Adrenal gland (tissue), 12 donors: ENCODE measurements around the gene DPH1. TPM values are rescaled to one million over a fixed set of nuclear protein-coding genes. Genes with fewer than 3 reads are reported as not detected.
A peak's percentile ranks its signal among the peaks of the same experiment; 100 is the strongest.

Experiments
- DNase-seq, 7 donors: peaks; one replicate each; pipeline ENCODE4 v3.0.0-alpha.2; 2019 to 2020
- H3K27ac ChIP-seq, 5 donors: fragments of 200-600 bp; sonication (generic) in 4 of 5; 1 replicate in 3 of 5; 2 replicates in 2 of 5; pipeline versions ENCODE4 v1.5.1 to v1.8.0; 2016 to 2020; ENCODE audit warnings: mild to moderate bottlenecking in 1 of 5
- H3K27me3 ChIP-seq: fragments of 200-600 bp; 2 replicates; pipeline ENCODE4 v1.8.0; 2021
- H3K36me3 ChIP-seq, 2 donors: fragments of 200-600 bp; replicated peaks in 1 of 2; 1 replicate in 1 of 2; 2 replicates in 1 of 2; pipeline versions ENCODE4 v1.5.1 to v1.8.0; 2018 to 2022
- H3K4me1 ChIP-seq, 2 donors: fragments of 200-600 bp; replicated peaks in 1 of 2; 1 replicate in 1 of 2; 2 replicates in 1 of 2; pipeline versions ENCODE4 v1.5.1 to v1.8.0; 2018 to 2021
- H3K4me3 ChIP-seq, 4 donors: fragments of 200-600 bp; sonication (generic) in 3 of 4; one replicate each; pipeline ENCODE4 v1.5.1; 2016 to 2018
- H3K9me3 ChIP-seq, 3 donors: fragments of 200-600 bp; sonication (generic) in 1 of 3; replicated peaks in 1 of 3; 1 replicate in 2 of 3; 2 replicates in 1 of 3; pipeline versions ENCODE4 v1.5.1 to v1.8.0; 2016 to 2021
- CTCF ChIP-seq, 6 experiments: fragments of 450-650 bp in 4 of 6; fragments of 200-600 bp in 2 of 6; sonication (generic) in 1 of 6; IDR thresholded peaks; 1 replicate in 5 of 6; 2 replicates in 1 of 6; pipeline versions ENCODE4 v1.5.1 to v1.8.0; 2016 to 2021; ENCODE audit warnings: antibody characterized with exemption in 6 of 6, mild to moderate bottlenecking in 2 of 6, moderate library complexity in 1 of 6
- POLR2A ChIP-seq, 2 donors: fragments of 450-650 bp; IDR thresholded peaks; one replicate each; pipeline ENCODE4 v1.6.1; 2017; ENCODE audit warnings: antibody characterized with exemption in 2 of 2, mild to moderate bottlenecking in 2 of 2, moderate library complexity in 1 of 2
- WGBS, 4 donors: extraction: QIAGEN DNeasy Blood & Tissue Kit in 2 of 4; methylation state at CpG; one replicate each; pipeline versions ENCODE4 v1.1.5 to v1.1.7; 2013 to 2017; 5-methylcytosine and 5-hydroxymethylcytosine counted together
- intact Hi-C, 2 donors: fragments of 100-400 bp; cut with DNase I; formaldehyde crosslinking; loops; one replicate each; pipeline versions ENCODE4 v1.14.1 to v1.15.0; 2022 to 2023
- polyA plus RNA-seq, 3 donors: library from polyadenylated mRNA; stranded (reverse); fragments of 200-250 nt in 2 of 3; fragments of 350-450 nt in 1 of 3; fragmentation: Illumina TruSeq in 1 of 3; extraction: RNeasy Lipid Tissue Mini Kit (QIAGEN cat#74804) in 1 of 3; gene quantifications; one replicate each; pipeline ENCODE4 v1.2.3, GENCODE V29; 2013 to 2014
- total RNA-seq, 9 donors: library from RNA; depleted of rRNA in 4 of 9; stranded (reverse); fragments of >200 nt in 4 of 9; fragments of 120-200 nt in 1 of 9; fragmentation: NEBNext Ultra II Directional in 1 of 9; extraction: Animal tissue kit (Norgen Biotek cat#: 25700) in 1 of 9; gene quantifications; one replicate each; pipeline versions ENCODE4 v1.1.0 to v1.2.4, GENCODE V29; 2013 to 2023
- donor health status: healthy with polysubstance abuse.
- donor health status: Bipolar disorder and iron deficiency.
- donor health status: DM: yes; HTN: yes; CAD: no.
- donor health status: DM: no; HTN: no; CAD: no.
- donor health status: DM: no; HTN: no; CAD: no.
- donor health status: DM: yes; HTN: yes; CAD: no.

DPH1 gene
- total and polyA plus RNA-seq, 12 donors: 29.3 to 100 (median 57.7) TPM

GRCh38 chr17:2051061-2051932, 21.3 kb downstream of the DPH1 start:
- peaks cover 23 to 42% of the 10 kb centered on the region in 2 donors for H3K4me1 ChIP-seq
- H3K4me3 ChIP-seq: peak overlapping the region in 2 of 4 donors; percentile 37 to 73
- H3K36me3 ChIP-seq: no peaks in the 10 kb centered on the region
- no peaks in the 10 kb centered on the region for H3K27me3 ChIP-seq
- 12 to 60% (median 36%) methylated on average over 7 to 81 of the region's 81 CpGs for WGBS, 4 donors
- H3K27ac ChIP-seq: peak overlapping the region in 2 of 5 donors; percentile 24 to 67
- H3K9me3 ChIP-seq: no peaks in the 10 kb centered on the region
- intact Hi-C loops: loop anchor here (10.0 kb wide), 2 partner anchors 124 to 234 kb away; no protein-coding TSS in a partner anchor
- TF ChIP-seq POLR2A (IDR thresholded peaks at IDR 0.05): peak; percentile 33 to 41
- no peak for TF ChIP-seq CTCF (IDR thresholded peaks at IDR 0.05)
- DNase-seq: peak in 5 of 7 donors; percentile 52 to 79 (median 60)

- DNase-seq: peak in 1 of 7 donors; percentile 39
- intact Hi-C loops: loop anchor here (10.0 kb wide), 2 partner anchors 123 to 233 kb away; no protein-coding TSS in a partner anchor
- Histone ChIP-seq H3K4me1 (peaks cover 23 to 42% of the 10 kb centered on the region in 2 donors), H3K4me3 (no peak overlapping the region), H3K36me3 (no peaks in the 10 kb centered on the region), H3K27ac (peak overlapping the region in 1 of 5 donors; percentile 67), H3K9me3 (no peaks in the 10 kb centered on the region), H3K27me3 (no peaks in the 10 kb centered on the region)
- no peak for TF ChIP-seq POLR2A (IDR thresholded peaks at IDR 0.05)
- no peak for TF ChIP-seq CTCF (IDR thresholded peaks at IDR 0.05)
- WGBS, 4 donors: 53 to 61% (median 57%) methylated on average over 13 to 14 of the region's 14 CpGs
Observed at GRCh38 chr17:2051933-2052559, 22.1 kb downstream of the DPH1 start.

DNA sequence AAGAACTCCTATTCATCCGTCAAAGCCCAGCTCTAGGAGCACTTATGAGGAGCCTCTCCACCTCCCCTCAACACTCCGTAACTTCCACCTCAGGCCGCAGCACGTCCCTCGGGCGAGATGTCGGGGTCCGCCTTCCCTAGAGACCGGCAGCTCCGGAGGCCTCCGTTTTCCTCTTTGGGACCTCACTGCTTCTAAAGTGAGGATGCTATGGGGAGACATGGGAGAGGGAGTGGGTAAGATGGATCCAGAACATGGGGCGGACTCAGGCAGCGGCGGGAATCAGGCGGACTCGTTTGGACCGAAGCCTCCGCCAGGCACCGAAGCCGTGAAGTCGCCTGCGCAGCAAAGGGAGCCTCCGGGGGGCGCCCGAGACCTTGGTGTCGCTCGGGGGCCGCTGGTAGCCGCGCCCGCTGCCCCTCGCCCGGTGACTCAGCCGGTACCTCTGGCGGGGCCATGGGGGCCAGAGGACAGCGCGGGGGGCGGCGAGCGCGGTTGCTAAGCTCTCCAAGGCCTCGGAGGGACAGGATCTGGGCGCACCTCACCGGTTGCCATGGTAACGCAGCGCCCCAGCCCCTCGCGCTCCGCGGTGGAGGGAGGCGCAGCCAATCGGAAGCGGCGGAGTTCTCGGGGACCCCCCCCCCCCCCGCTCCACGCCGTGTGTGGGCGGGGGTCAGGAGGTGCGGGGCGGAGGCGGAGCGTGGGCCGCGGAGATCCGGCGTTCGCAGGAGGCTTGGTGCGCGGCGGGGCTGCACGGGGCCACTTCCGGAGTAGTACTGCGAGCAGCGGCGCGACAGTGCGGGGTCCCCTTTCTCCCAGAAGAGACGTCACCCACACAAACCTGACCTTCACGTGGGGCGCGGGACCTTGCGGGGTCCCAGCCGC, 23.7 kb downstream of the DPH1 start:
- Histone ChIP-seq H3K4me3 (peak overlapping the region in 2 of 4 donors; percentile 15 to 72), H3K9me3 (no peaks in the 10 kb centered on the region), H3K36me3 (no peaks in the 10 kb centered on the region), H3K27me3 (no peaks in the 10 kb centered on the region), H3K4me1 (peaks cover 23 to 41% of the 10 kb centered on the region in 2 donors), H3K27ac (peak overlapping the region in 4 of 5 donors; percentile 39 to 88 (median 63))
- intact Hi-C loops: loop anchor here (2.0 to 10.0 kb wide), 3 partner anchors 121 to 231 kb away; no protein-coding TSS in a partner anchor
- DNase-seq: peak; percentile 76 to 91 (median 84)
- WGBS, 4 donors: 5 to 17% (median 9%) methylated on average over 18 to 84 of the region's 84 CpGs
- TF ChIP-seq POLR2A (IDR thresholded peaks at IDR 0.05) (peak in 1 of 2 donors; percentile 10), CTCF (IDR thresholded peaks at IDR 0.05) (peak; percentile 20 to 74 (median 56))
